GM18951 (cell line): ENCODE measurements around the gene CACNA2D3.

Experiments used
- POLR2A ChIP-seq: IDR thresholded peaks from 4 replicates; pipeline ENCODE4 v1.6.1; 2011; ENCODE audit warnings: mild to moderate bottlenecking; ENCODE audit not compliant: insufficient read length, insufficient read depth; ENCODE audit errors: extremely low read depth
- in situ Hi-C: fragments of 300-500 bp; cut with MboI; formaldehyde crosslinking; loops from one replicate; pipeline ENCODE4 v1.12.0; 2022; ENCODE audit warnings: low sequenced_read_pairs, mixed read lengths, inconsistent platforms; ENCODE audit not compliant: unreplicated experiment

Gene CACNA2D3

DNA sequence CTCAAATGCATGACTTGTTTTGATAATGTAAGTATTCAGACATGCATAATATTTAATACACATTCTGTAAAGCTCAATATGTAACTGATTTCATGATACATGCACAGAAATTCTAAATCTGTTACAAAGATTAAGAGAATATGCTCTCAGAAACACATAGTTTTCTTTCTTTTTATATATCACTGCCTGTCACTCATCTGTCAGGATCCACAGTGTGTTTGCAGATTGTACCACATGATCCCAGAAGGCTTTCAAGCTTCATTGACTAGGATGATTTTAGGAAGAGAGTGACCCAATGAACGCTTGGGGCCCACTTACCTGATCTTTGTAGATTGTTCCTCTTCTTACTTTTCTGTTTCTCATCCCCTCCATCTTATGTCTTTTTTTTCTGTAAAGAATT lies 261.9 kb downstream of the CACNA2D3 start:
- TF ChIP-seq POLR2A, result no peak
- in situ Hi-C loops, result no loop called here

GRCh38 chr3:54390582-54390981 lies 268.2 kb downstream of the CACNA2D3 start:
- in situ Hi-C loops, result no loop called here
- TF ChIP-seq POLR2A, result no peak

- no peak for TF ChIP-seq POLR2A
- in situ Hi-C loops, result no loop called here
These were observed 270.8 kb downstream of the CACNA2D3 start for GRCh38 chr3:54393150-54393549.

DNA sequence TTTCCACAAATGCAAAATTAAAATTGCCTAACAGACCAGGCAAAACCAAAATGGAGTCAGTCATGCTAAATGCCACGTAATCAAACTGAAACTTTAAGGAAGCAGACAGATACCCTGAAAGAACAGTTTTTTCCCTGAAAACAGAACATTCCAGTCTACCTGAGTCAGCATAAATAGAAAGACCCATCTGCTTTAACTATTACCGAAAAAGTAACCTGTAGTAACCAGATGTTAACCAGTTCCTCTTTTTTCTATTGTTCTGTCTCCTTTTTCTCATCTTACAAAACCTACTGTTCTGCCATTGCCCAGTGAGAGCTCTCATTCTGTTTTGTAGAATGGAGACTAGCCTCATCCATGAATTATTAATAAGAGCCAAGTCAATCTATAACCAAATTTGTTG lies 286.0 kb downstream of the CACNA2D3 start:
- in situ Hi-C loops, result no loop called here
- no peak for TF ChIP-seq POLR2A

- no peak for TF ChIP-seq POLR2A
- in situ Hi-C loops, result no loop called here
These were observed 299.6 kb downstream of the CACNA2D3 start for GRCh38 chr3:54421943-54422342.

DNA sequence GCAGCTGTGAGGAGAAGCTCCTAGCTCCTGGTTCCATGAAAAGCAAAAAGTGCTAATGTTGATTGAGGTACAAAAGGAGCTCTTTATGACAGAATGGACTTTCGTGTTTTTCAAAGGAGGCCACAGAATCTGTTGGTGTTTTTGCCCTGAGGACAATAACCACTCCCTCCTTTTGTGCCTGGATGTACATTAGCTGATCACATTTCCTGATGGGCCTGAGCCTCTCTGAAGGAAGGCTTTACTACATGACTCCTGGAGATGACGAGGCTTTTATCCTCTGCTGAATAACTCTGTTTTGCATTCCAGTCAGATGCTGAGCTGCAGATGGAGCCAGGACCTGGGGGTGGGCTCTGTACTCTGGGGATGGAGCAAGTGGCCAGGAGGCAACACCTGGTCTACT lies 301.9 kb downstream of the CACNA2D3 start:
- in situ Hi-C loops, result no loop called here
- TF ChIP-seq POLR2A, result no peak

DNA sequence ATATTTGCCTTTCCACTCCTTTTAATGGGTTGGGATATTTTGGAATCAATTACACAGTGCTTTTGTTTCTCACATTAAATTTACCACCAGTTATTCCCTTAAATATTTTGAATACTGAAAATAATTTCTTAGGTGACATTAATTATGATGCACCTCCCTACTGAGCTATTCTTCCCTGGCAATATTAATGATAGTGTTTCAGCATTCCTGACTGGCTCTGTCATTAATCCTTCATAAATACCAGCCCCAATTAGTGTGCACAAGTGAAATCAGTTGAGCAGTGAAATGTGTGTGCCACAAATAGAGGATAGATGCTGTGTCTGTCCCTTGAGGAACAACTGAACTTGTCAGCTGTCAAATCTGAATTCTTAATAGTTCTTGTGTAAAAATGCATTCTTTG lies 304.0 kb downstream of the CACNA2D3 start:
- no peak for TF ChIP-seq POLR2A
- in situ Hi-C loops, result no loop called here

DNA sequence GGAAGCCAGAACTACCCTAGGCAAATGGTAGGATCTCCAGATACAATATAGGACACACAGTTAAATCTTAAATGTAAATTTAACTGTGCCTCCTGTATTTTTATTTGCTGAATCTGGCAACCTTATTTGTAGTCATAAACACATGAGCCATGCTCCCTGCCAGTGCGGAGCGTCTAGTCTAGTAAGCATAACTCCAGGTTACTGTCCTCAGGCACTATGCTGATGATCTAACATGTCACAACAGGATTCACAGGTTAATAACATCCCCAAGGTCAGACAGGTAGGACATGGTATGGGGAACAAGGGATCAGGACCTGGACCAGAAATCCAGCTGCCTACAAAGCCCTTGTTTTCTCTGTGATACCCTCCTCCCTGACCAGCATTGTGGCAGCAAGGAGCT lies 305.1 kb downstream of the CACNA2D3 start:
- in situ Hi-C loops, result no loop called here
- no peak for TF ChIP-seq POLR2A

DNA sequence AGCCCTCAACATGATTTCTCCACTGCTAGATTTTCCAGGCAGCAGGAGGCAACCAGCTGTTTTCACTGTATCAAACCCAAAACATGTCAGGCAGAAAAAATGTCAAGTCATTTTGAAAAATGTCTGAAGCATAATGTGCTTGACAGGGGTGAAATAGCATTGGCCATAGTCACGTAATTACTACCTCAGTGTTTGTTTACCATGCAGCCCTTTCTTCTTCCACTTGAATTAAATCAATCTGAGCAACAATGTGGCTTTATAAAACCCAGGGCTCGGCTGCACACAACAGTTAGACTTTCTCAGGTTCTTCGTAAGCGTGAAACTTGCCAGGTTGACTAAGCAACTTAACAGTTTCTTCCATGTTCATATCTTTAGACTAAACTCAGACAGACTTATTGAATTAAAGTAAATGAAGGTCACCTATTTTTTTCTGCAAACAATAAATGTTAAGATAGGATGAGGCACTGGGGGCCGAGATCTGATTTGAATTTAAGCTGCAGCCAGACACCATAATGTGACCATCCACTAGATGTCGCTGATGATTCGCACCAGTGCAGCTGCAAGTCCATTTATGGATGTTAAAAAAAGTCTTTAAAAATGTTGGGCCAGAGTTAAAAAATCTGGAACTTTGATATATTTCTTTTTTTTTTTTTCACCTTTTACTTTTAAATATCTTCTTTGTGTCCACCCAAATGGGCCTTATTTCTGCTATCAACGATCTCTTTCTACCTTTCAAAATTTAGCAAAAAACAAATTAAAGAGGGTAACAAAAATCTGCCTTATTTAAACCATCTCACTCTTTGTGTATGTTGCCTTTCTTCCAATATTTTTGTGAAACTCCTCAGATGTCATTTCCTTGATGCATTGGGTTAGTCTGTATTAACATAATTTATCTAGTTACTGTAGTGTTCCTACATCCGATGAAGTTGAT lies 305.9 kb downstream of the CACNA2D3 start:
- no peak for TF ChIP-seq POLR2A

GRCh38 chr3:54432975-54433374 lies 310.6 kb downstream of the CACNA2D3 start:
- in situ Hi-C loops, result no loop called here
- TF ChIP-seq POLR2A, result no peak

More for the DNA sequence above, 305.9 kb downstream of the CACNA2D3 start:
- in situ Hi-C loops, result no loop called here

DNA sequence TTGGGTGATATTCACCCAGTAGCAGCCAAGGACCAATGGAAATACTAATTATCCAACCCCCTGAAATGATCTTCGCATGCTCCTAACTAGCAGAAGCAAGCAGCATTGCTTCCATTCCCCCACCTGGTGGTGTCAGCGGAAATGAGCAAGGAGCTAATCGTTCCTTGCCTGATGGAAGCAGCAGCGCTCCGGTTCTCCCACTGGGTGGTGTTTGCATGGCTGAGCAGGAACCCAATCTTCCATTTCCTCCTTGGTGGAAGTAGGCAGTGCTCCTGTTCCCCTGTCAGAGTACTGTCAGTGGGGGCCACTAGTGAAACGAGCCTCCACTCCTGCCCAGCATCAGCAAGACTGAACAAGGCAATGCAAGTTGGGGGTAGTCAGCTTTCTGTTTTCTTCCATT lies 311.5 kb downstream of the CACNA2D3 start:
- in situ Hi-C loops, result no loop called here
- TF ChIP-seq POLR2A, result no peak

- in situ Hi-C loops, result no loop called here
- no peak for TF ChIP-seq POLR2A
These were observed 312.4 kb downstream of the CACNA2D3 start for GRCh38 chr3:54434756-54435155.

DNA sequence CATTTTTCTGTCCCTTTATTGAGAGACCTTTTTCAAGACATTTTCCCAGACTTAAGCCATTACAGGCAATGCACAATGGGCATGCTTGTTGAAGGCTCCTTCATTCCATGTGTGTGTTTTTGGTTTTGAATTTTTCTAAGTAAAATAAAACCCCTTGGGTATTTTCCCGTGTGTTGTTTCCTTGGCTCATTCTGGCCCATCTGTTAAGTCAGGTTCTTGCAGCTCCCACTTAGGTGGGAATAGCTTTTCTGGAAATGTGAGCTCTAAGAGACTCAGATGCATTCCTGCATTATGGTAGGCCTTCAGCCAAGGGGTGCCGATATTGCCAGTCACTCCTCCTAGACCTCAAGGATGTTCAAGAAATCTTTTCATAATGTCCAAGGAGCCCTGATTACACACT lies 314.9 kb downstream of the CACNA2D3 start:
- TF ChIP-seq POLR2A, result no peak
- in situ Hi-C loops, result no loop called here

DNA sequence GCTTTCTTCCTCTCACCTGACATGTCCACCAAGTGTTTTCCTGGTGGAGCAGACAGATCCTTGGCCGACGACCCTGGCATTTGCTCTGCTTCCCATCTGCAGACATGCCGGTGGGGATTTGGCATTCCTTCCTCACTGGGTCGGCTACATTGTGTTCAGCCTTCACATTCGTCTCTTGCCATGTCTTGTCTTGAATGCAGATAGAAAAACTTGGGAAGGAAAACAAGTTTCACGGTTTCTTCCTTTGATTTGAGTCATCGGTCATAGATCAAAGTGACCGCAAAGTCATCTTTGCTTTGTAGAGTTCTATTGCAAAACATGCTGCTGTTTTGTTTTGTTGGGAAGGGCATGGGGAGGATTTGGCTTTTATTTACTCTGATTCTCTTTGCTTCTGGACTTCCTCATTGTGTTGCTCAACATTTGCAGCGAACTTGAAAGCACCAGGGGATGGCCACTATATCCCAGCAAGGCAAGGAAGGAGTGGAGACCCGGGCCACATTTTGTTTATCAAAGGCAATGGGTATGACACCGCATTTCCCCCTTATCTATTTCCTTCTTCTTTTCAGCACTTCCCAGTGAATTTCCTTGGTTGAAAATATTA lies 321.3 kb downstream of the CACNA2D3 start:
- no peak for TF ChIP-seq POLR2A
- in situ Hi-C loops, result no loop called here

GRCh38 chr3:54445630-54446029 lies 323.3 kb downstream of the CACNA2D3 start:
- no peak for TF ChIP-seq POLR2A
- in situ Hi-C loops, result no loop called here

- TF ChIP-seq POLR2A, result no peak
- in situ Hi-C loops, result no loop called here
These were observed 325.1 kb downstream of the CACNA2D3 start for GRCh38 chr3:54447427-54447826.
